ENCODE data around the gene DEFB131A. TPM values are rescaled to one million over a fixed set of nuclear protein-coding genes. Genes with fewer than 3 reads are reported as not detected.

The DEFB131A gene, protein sequence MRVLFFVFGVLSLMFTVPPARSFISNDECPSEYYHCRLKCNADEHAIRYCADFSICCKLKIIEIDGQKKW
- total RNA-seq: not detected in 2 replicates

DNA sequence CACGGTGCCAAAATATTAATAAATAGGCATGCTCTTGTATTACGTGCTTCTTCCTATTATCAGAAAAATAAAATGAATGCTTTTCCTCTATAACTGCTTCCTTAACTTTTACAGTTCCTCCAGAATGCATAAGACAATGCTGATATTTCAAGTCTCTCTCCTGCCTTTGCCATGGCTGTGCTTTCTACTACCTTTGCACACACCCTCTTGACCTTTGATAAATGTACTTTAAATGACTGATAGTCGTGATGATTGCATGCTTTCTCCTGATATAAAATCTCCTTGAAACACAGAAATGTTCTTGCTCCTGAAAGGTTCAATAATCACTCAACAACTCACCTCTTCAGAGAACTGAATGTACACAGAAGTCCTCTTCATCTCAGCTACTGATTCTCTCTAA lies at the start of gene DEFB131A:
TSS of gene DEFB131A (plus strand) at position 301 of the 400 bp plus-strand sequence. CDS start 120 bp downstream, outside the sequence.

Other genes starting within 250 kb of the DEFB131A start
- not detected in 2 replicates for gene USP17L10, start 233.8 kb upstream of the DEFB131A start, total RNA-seq
- gene USP17L11, start 229.0 kb upstream of the DEFB131A start, total RNA-seq: not detected in 2 replicates
- gene USP17L12, start 224.3 kb upstream of the DEFB131A start, total RNA-seq: not detected in 2 replicates
- gene USP17L13, start 219.5 kb upstream of the DEFB131A start, total RNA-seq: not detected in 2 replicates
- not detected in 2 replicates for gene USP17L15, start 210.0 kb upstream of the DEFB131A start, total RNA-seq
- gene USP17L17, start 200.5 kb upstream of the DEFB131A start, total RNA-seq: not detected in 2 replicates
- gene USP17L18, start 195.8 kb upstream of the DEFB131A start, total RNA-seq: not detected in 2 replicates
- not detected in 2 replicates for gene USP17L19, start 191.0 kb upstream of the DEFB131A start, total RNA-seq
- not detected in 2 replicates for gene USP17L20, start 186.3 kb upstream of the DEFB131A start, total RNA-seq
- not detected in 2 replicates for gene USP17L21, start 181.5 kb upstream of the DEFB131A start, total RNA-seq
- not detected in 2 replicates for gene USP17L22, start 176.8 kb upstream of the DEFB131A start, total RNA-seq
- gene USP17L24, start 119.2 kb upstream of the DEFB131A start, total RNA-seq: not detected in 2 replicates
- not detected in 2 replicates for gene USP17L25, start 114.5 kb upstream of the DEFB131A start, total RNA-seq
- gene USP17L26, start 109.8 kb upstream of the DEFB131A start, total RNA-seq: not detected in 2 replicates
- gene USP17L5, start 105.0 kb upstream of the DEFB131A start, total RNA-seq: not detected in 2 replicates
- not detected in 2 replicates for gene USP17L27, start 100.3 kb upstream of the DEFB131A start, total RNA-seq
- gene USP17L28, start 95.5 kb upstream of the DEFB131A start, total RNA-seq: not detected in 2 replicates
- not detected in 2 replicates for gene USP17L29, start 90.8 kb upstream of the DEFB131A start, total RNA-seq
- not detected in 2 replicates for gene USP17L30, start 81.3 kb upstream of the DEFB131A start, total RNA-seq

Data from hair follicular keratinocyte (primary cell).